ENCODE measurements around the gene BICRA. TPM values are rescaled to one million over a fixed set of nuclear protein-coding genes. Genes with fewer than 3 reads are reported as not detected.

BICRA gene
- polyA plus RNA-seq, 6 donors from 2014 or later = 0.37 to 1.5 (median 0.83) TPM; not detected in 1

- Mint-ChIP-seq H3K4me3 (peak overlapping the region; percentile 81 to 92 (median 87)), H3K4me1 (peaks cover 25 to 30% (median 26%) of the 10 kb centered on the region in 3 donors), H3K27ac (peak overlapping the region; percentile 22 to 93 (median 67)), H3K27me3 (peaks cover 6 to 10% (median 8%) of the 10 kb centered on the region in 3 donors), H3K36me3 (no peaks in the 10 kb centered on the region), H3K9me3 (peaks cover 0 to 2% (median 0%) of the 10 kb centered on the region in 7 donors)
- peak; percentile 98 for DNase-seq
- ATAC-seq (ENCODE audit: low read depth in 2 of 2) = peak; percentile 84 to 86
Observed at GRCh38 chr19:47608074-47608918, 638 bp upstream of the BICRA start.

- ATAC-seq (ENCODE audit: low read depth in 2 of 2) (no peak), DNase-seq (peak; percentile 28)
- Mint-ChIP-seq H3K9me3 (no peaks in the 10 kb centered on the region), H3K4me1 (peaks cover 32 to 38% (median 37%) of the 10 kb centered on the region in 3 donors), H3K4me3 (peak overlapping the region; percentile 77 to 94 (median 88)), H3K27ac (peak overlapping the region in 5 of 6 donors; percentile 15 to 84 (median 65)), H3K27me3 (peaks cover 0 to 3% (median 0%) of the 10 kb centered on the region in 3 donors), H3K36me3 (peaks cover 0 to 3% of the 10 kb centered on the region in 2 donors)
Observed at GRCh38 chr19:47609906-47610894, 1.3 kb downstream of the BICRA start.

GRCh38 chr19:47610902-47611301, 2.0 kb downstream of the BICRA start:
- Mint-ChIP-seq H3K4me3 (peak overlapping the region; percentile 77 to 94 (median 88)), H3K36me3 (peaks cover 0 to 8% of the 10 kb centered on the region in 2 donors), H3K27me3 (peaks cover 0 to 3% (median 0%) of the 10 kb centered on the region in 3 donors), H3K27ac (peak overlapping the region in 4 of 6 donors; percentile 15 to 81 (median 64)), H3K4me1 (peaks cover 37 to 46% (median 44%) of the 10 kb centered on the region in 3 donors), H3K9me3 (no peaks in the 10 kb centered on the region)
- ATAC-seq (ENCODE audit: low read depth in 2 of 2) (no peak), DNase-seq (no peak)

DNA sequence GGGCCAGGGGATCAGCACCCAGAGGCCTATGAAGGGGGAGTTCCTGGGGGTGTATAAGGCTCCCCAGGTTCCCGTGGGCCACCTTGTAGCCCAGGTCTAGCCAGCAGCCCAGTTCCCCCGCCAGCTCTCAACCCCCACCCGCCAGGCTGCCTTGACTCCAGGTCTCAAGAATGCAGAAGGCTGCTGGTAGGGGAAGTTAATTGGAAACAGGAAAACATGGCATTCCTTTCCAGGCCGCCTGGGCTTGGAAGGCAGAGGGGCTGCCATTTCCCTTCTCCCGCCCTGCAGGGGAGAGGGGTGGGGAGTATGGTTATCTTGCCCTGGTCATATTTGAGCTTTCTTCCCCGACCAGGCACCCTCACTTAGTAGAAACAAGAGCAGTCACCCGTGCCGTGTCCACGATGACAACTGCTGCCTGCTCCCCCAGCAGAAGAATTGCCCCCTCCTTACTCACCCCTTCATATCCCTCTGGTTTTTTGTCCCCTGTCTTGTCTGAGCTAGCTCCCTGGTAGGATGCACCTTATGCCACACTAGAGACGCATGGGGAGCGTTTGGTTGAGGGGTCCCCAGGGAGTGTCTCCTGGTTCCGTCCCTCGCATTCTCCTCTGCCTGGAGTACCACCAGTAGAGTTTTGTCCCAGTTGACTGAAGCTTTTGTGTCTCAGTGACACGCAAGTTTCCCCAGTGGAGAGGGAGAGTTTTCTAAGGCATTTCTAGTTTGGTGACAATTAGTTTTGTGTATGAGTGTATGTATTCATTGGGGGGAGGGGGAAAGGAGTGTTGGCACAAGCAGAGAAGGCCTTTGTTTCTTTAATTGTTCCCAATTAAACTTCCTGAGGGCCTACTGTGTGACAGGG, 4.5 kb downstream of the BICRA start:
- H3K27me3 Mint-ChIP-seq = no peaks in the 10 kb centered on the region
- DNase-seq = no peak
- H3K4me3 Mint-ChIP-seq = peak overlapping the region in 3 of 8 donors; percentile 5 to 47 (median 36)
- peaks cover 0 to 8% of the 10 kb centered on the region in 2 donors for H3K36me3 Mint-ChIP-seq
- peaks cover 38 to 53% (median 53%) of the 10 kb centered on the region in 3 donors for H3K4me1 Mint-ChIP-seq
- ATAC-seq (ENCODE audit: low read depth in 2 of 2) = no peak
- no peaks in the 10 kb centered on the region for H3K9me3 Mint-ChIP-seq
- H3K27ac Mint-ChIP-seq = peak overlapping the region in 2 of 6 donors; percentile 66 to 69

DNA sequence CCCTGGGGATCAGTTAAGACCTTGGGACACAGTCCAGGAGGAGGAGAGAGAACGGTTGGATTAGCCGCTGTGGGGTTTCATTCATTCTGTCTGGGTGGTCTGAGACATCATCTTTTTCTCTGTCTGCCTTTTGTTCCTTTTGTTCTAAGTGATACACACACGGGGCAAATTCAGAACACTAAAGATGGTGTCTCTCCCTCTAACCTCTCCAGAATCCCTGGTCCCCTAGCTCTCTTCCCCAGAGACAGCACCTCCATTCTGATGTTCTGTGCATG, 5.0 kb downstream of the BICRA start:
- ATAC-seq (ENCODE audit: low read depth in 2 of 2) = no peak
- H3K27me3 Mint-ChIP-seq = no peaks in the 10 kb centered on the region
- H3K9me3 Mint-ChIP-seq = no peaks in the 10 kb centered on the region
- H3K27ac Mint-ChIP-seq = peak overlapping the region in 2 of 6 donors; percentile 66 to 69
- H3K4me1 Mint-ChIP-seq = peaks cover 38 to 57% (median 55%) of the 10 kb centered on the region in 3 donors
- H3K4me3 Mint-ChIP-seq = no peak overlapping the region
- DNase-seq = no peak
- H3K36me3 Mint-ChIP-seq = peaks cover 0 to 8% of the 10 kb centered on the region in 2 donors

- peak overlapping the region in 1 of 8 donors; percentile 64 for H3K4me3 Mint-ChIP-seq
Observed at GRCh38 chr19:47614559-47614958, 5.6 kb downstream of the BICRA start.

DNA sequence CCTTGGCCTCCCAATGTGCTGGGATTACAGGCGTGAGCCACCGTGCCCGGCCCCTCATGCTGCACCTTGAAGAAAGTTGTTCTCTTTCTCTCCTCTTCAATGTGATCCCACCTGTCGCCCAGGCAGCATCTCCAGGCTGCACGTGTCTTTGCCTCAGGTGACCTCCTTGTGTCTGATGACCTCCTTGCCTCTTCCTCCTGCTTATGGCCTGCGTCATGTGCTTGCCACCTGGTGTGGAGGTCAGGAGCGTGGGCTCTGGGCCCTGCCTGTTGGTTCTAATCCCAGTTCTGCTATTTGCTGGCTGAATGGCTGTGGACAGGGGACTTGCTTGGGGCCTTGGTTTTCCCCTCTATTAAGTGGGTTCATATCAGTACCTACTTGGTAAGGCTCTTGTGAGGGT, 6.3 kb downstream of the BICRA start:
- peak overlapping the region in 2 of 8 donors; percentile 42 to 67 for H3K4me3 Mint-ChIP-seq
- H3K4me1 Mint-ChIP-seq = peaks cover 44 to 63% (median 62%) of the 10 kb centered on the region in 3 donors
- H3K27me3 Mint-ChIP-seq = no peaks in the 10 kb centered on the region
- peaks cover 0 to 8% of the 10 kb centered on the region in 2 donors for H3K36me3 Mint-ChIP-seq
- H3K27ac Mint-ChIP-seq = no peak overlapping the region
- DNase-seq (no peak), ATAC-seq (ENCODE audit: low read depth in 2 of 2) (peak; percentile 14 to 21)
- no peaks in the 10 kb centered on the region for H3K9me3 Mint-ChIP-seq

More at GRCh38 chr19:47614559-47614958, 5.6 kb downstream of the BICRA start:
- no peaks in the 10 kb centered on the region for H3K27me3 Mint-ChIP-seq
- peaks cover 0 to 8% of the 10 kb centered on the region in 2 donors for H3K36me3 Mint-ChIP-seq
- no peak for DNase-seq
- H3K27ac Mint-ChIP-seq = no peak overlapping the region
- ATAC-seq (ENCODE audit: low read depth in 2 of 2) = no peak
- H3K4me1 Mint-ChIP-seq = peaks cover 38 to 57% (median 55%) of the 10 kb centered on the region in 3 donors
- no peaks in the 10 kb centered on the region for H3K9me3 Mint-ChIP-seq

- peak overlapping the region in 3 of 8 donors; percentile 65 to 68 (median 67) for H3K4me3 Mint-ChIP-seq
- peak overlapping the region in 1 of 6 donors; percentile 52 for H3K27ac Mint-ChIP-seq
- H3K27me3 Mint-ChIP-seq = no peaks in the 10 kb centered on the region
- DNase-seq = no peak
- peaks cover 44 to 61% (median 59%) of the 10 kb centered on the region in 3 donors for H3K4me1 Mint-ChIP-seq
- no peaks in the 10 kb centered on the region for H3K9me3 Mint-ChIP-seq
- peaks cover 0 to 8% of the 10 kb centered on the region in 2 donors for H3K36me3 Mint-ChIP-seq
- ATAC-seq (ENCODE audit: low read depth in 2 of 2) = no peak
Observed at GRCh38 chr19:47615714-47616113, 6.8 kb downstream of the BICRA start.

GRCh38 chr19:47618771-47619170, 9.8 kb downstream of the BICRA start:
- no peaks in the 10 kb centered on the region for H3K9me3 Mint-ChIP-seq
- H3K36me3 Mint-ChIP-seq = peaks cover 0 to 8% of the 10 kb centered on the region in 2 donors
- no peaks in the 10 kb centered on the region for H3K27me3 Mint-ChIP-seq
- ATAC-seq (ENCODE audit: low read depth in 2 of 2) (no peak), DNase-seq (no peak)
- no peak overlapping the region for H3K27ac Mint-ChIP-seq
- peaks cover 25 to 48% (median 35%) of the 10 kb centered on the region in 3 donors for H3K4me1 Mint-ChIP-seq
- H3K4me3 Mint-ChIP-seq = no peak overlapping the region

DNA sequence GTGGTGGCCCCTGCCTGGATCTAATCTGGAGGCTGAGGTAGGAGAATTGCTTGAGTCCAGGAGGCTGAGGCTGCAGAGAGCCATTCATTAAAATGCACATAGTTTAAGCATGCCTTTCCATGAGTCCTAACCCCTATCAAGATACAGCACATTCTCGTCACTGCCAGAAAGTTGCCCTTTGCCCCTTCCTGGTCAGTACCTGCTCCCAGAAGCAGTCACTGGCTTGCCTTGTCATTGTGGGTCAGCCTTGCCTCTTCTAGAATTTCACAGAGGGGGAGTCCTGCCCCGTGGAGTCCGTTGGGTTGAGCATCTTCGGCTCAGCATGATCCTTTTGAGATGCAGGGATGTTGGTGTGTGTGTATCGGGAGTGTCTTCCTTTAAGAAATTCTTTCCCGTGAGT, 10.8 kb downstream of the BICRA start:
- no peak for ATAC-seq (ENCODE audit: low read depth in 2 of 2)
- H3K4me3 Mint-ChIP-seq = peak overlapping the region in 1 of 8 donors; percentile 47
- H3K4me1 Mint-ChIP-seq = peaks cover 29 to 53% (median 34%) of the 10 kb centered on the region in 3 donors
- H3K9me3 Mint-ChIP-seq = no peaks in the 10 kb centered on the region
- H3K27me3 Mint-ChIP-seq = no peaks in the 10 kb centered on the region
- no peak for DNase-seq
- H3K27ac Mint-ChIP-seq = peak overlapping the region in 1 of 6 donors; percentile 92
- peaks cover 0 to 8% of the 10 kb centered on the region in 2 donors for H3K36me3 Mint-ChIP-seq

DNA sequence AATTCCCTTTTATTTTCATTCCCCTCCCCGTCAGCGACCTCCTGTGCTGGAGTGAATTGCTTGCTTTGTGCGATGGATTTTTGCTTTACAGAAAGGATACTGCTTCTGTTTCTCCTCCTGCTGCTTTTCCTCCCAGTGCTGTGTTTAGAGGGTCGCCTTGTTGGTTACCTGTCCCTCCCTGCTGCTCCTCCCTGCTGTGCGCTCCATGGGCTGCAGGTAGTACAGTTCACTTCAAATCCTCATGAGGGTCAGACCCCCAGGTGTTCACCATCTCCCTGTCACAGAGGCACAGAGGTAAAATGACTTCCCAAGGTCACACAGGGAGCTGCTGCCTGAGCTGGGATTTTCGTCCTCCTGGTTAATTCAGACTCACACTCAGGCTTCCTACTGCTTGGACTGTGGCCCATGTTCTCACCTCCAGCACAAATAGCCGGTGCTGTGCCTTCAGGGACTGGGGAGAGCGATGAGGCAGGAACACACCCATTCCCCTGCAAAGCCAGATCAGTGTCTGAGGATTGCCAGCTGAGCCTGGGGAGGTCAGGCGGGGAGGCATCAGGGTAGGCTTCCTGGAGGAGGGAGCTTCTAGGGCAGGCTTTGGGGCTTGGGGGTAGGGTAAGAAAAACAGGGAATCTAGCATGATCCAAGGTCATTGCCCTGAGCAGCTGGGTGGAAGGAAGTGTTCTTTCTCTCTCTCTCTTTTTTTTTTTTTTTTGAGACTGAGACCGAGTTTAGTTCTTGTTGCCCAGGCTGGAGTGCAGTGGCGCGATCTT, 14.4 kb downstream of the BICRA start:
- Mint-ChIP-seq H3K36me3 (no peaks in the 10 kb centered on the region), H3K4me1 (peaks cover 31 to 48% (median 46%) of the 10 kb centered on the region in 3 donors), H3K9me3 (no peaks in the 10 kb centered on the region), H3K4me3 (no peak overlapping the region), H3K27ac (peak overlapping the region in 1 of 6 donors; percentile 47), H3K27me3 (no peaks in the 10 kb centered on the region)
- ATAC-seq (ENCODE audit: low read depth in 2 of 2) (no peak), DNase-seq (no peak)

DNA sequence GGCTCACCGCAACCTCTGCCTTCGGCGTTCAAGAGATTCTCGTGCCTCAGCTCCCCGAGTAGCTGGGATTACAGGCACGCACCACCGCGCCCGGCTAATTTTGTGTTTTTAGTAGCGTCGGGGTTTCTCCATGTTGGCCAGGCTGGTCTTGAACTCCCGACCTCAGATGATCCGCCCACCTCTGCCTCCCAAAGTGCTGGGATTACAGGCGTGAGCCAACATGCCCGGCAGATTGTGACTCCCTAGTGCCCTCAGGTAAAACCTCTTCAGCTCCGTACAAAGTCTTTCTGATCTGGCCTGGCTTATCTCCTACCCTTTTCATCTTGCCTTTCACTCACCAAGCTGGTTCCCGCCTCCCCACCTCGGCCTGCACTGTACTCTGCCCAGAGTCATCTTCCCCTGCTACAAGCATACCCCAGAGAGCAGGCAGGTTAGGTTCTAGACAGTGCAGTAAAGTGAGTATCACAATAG, 15.0 kb downstream of the BICRA start:
- H3K4me1 Mint-ChIP-seq = peaks cover 33 to 52% (median 45%) of the 10 kb centered on the region in 3 donors
- no peaks in the 10 kb centered on the region for H3K36me3 Mint-ChIP-seq
- H3K27me3 Mint-ChIP-seq = no peaks in the 10 kb centered on the region
- ATAC-seq (ENCODE audit: low read depth in 2 of 2) (no peak), DNase-seq (no peak)
- H3K27ac Mint-ChIP-seq = peak overlapping the region in 2 of 6 donors; percentile 12 to 35
- no peak overlapping the region for H3K4me3 Mint-ChIP-seq
- no peaks in the 10 kb centered on the region for H3K9me3 Mint-ChIP-seq

Data from naive B cell (primary cell).